H9 (cell line): ENCODE data around the gene CEACAM16. TPM values are rescaled to one million over a fixed set of nuclear protein-coding genes. Genes with fewer than 3 reads are reported as not detected.

Source experiments
- DNase-seq: peaks from one replicate; pipeline ENCODE4 v3.0.0-alpha.2; 2017
- H2AFZ ChIP-seq: one replicate; pipeline ENCODE4 v1.6.1; 2013; ENCODE audit warnings: mild to moderate bottlenecking, low read length, control low read depth, moderate library complexity
- H2AK5ac ChIP-seq: 2 replicates; pipeline ENCODE4 v1.6.1; 2013; ENCODE audit warnings: low read length, control low read depth, mixed read lengths; ENCODE audit not compliant: insufficient read length
- H2BK120ac ChIP-seq: one replicate; pipeline ENCODE4 v1.6.1; 2013; ENCODE audit warnings: low read depth, mild to moderate bottlenecking, low read length, control low read depth, inconsistent platforms; ENCODE audit not compliant: poor library complexity, severe bottlenecking
- H2BK12ac ChIP-seq: 2 replicates; pipeline ENCODE4 v1.6.1; 2013; ENCODE audit warnings: low read length, control low read depth, mixed read lengths, low read depth; ENCODE audit not compliant: insufficient read length
- H2BK15ac ChIP-seq: 2 replicates; pipeline ENCODE4 v1.6.1; 2013; ENCODE audit warnings: low read depth, low read length, control low read depth
- H2BK20ac ChIP-seq: one replicate; pipeline ENCODE4 v1.6.1; 2013; ENCODE audit warnings: low read depth, mild to moderate bottlenecking, low read length, control low read depth, inconsistent platforms; ENCODE audit not compliant: poor library complexity, severe bottlenecking
- H2BK5ac ChIP-seq: 2 replicates; pipeline ENCODE4 v1.6.1; 2013; ENCODE audit warnings: low read length, control low read depth, mixed read lengths; ENCODE audit not compliant: insufficient read length
- H3K14ac ChIP-seq: 2 replicates; pipeline ENCODE4 v1.6.1; 2013; ENCODE audit warnings: low read length, control low read depth; ENCODE audit not compliant: insufficient read depth
- H3K18ac ChIP-seq: 2 replicates; pipeline ENCODE4 v1.6.1; 2013; ENCODE audit warnings: low read depth, mild to moderate bottlenecking, mixed read lengths, low read length, control low read depth; ENCODE audit not compliant: insufficient read length
- H3K23ac ChIP-seq: 2 replicates; pipeline ENCODE4 v1.6.1; 2013; ENCODE audit warnings: low read length, control low read depth, mixed read lengths, low read depth; ENCODE audit not compliant: insufficient read length
- H3K23me2 ChIP-seq: 2 replicates; pipeline ENCODE4 v1.6.1; 2013; ENCODE audit warnings: low read depth, mild to moderate bottlenecking, mixed read lengths, low read length, control low read depth; ENCODE audit not compliant: insufficient read length, poor library complexity, severe bottlenecking
- H3K27ac ChIP-seq: 2 replicates; pipeline ENCODE4 v1.5.1; 2013; ENCODE audit warnings: low read length, control low read depth, mixed read lengths, low read depth; ENCODE audit not compliant: insufficient read length
- H3K27me3 ChIP-seq: 2 replicates; pipeline ENCODE4 v1.6.1; 2013; ENCODE audit warnings: low read length, control low read depth, inconsistent platforms; ENCODE audit not compliant: insufficient read depth
- H3K4ac ChIP-seq: 2 replicates; pipeline ENCODE4 v1.6.1; 2013; ENCODE audit warnings: low read depth, mild to moderate bottlenecking, control low read depth, inconsistent platforms, low read length, moderate library complexity
- H3K4me1 ChIP-seq: 2 replicates; pipeline ENCODE4 v1.6.1; 2013; ENCODE audit warnings: low read length, control low read depth, inconsistent platforms; ENCODE audit not compliant: insufficient read depth
- H3K4me2 ChIP-seq: 2 replicates; pipeline ENCODE4 v1.6.1; 2013; ENCODE audit warnings: low read length, control low read depth, mixed read lengths; ENCODE audit not compliant: insufficient read length, insufficient read depth
- H3K56ac ChIP-seq: 2 replicates; pipeline ENCODE4 v1.6.1; 2013; ENCODE audit warnings: low read depth, mild to moderate bottlenecking, mixed read lengths, low read length, control low read depth; ENCODE audit not compliant: insufficient read length
- H3K79me1 ChIP-seq: 2 replicates; pipeline ENCODE4 v1.6.1; 2013; ENCODE audit warnings: low read depth, mild to moderate bottlenecking, moderate library complexity, low read length, control low read depth, inconsistent platforms; ENCODE audit not compliant: insufficient read depth, poor library complexity, severe bottlenecking
- H3K79me2 ChIP-seq: 2 replicates; pipeline ENCODE4 v1.6.1; 2013; ENCODE audit warnings: low read length, control low read depth, inconsistent platforms; ENCODE audit not compliant: insufficient read depth
- H3K9ac ChIP-seq: 2 replicates; pipeline ENCODE4 v1.6.1; 2013; ENCODE audit warnings: low read length, control low read depth, mixed read lengths; ENCODE audit not compliant: insufficient read length; ENCODE audit errors: extremely low read depth
- H3K9me3 ChIP-seq: one replicate; pipeline ENCODE4 v1.6.1; 2013; ENCODE audit warnings: low read depth, low read length, inconsistent platforms; ENCODE audit not compliant: control insufficient read depth
- H3T11ph ChIP-seq: one replicate; pipeline ENCODE4 v1.6.1; 2013; ENCODE audit warnings: mild to moderate bottlenecking, low read length, control low read depth, inconsistent platforms
- H4K20me1 ChIP-seq: one replicate; pipeline ENCODE4 v1.6.1; 2013; ENCODE audit not compliant: control insufficient read depth, insufficient read length, insufficient read depth
- H4K5ac ChIP-seq: 2 replicates; pipeline ENCODE4 v1.6.1; 2013; ENCODE audit warnings: low read depth, mild to moderate bottlenecking, mixed read lengths, low read length, control low read depth; ENCODE audit not compliant: insufficient read length
- H4K8ac ChIP-seq: replicated peaks from 2 replicates; pipeline ENCODE4 v1.6.1; 2013; ENCODE audit warnings: low read length, control low read depth, mixed read lengths, low read depth; ENCODE audit not compliant: insufficient read length
- H4K91ac ChIP-seq: 2 replicates; pipeline ENCODE4 v1.6.1; 2013; ENCODE audit warnings: low read depth, mild to moderate bottlenecking, moderate library complexity, mixed read lengths, low read length, control low read depth; ENCODE audit not compliant: insufficient read length
- H3K27ac Mint-ChIP-seq, 3 experiments: 2 replicates in 2 of 3; 3 replicates in 1 of 3; pipeline ENCODE4 v1.8.0; 2020 to 2021; ENCODE audit warnings: mixed read lengths in 3 of 3, mild to moderate bottlenecking in 1 of 3, moderate library complexity in 1 of 3
- H3K27me3 Mint-ChIP-seq: 2 replicates; pipeline ENCODE4 v1.8.0; 2021; ENCODE audit warnings: low read depth, mild to moderate bottlenecking, moderate library complexity, mixed read lengths
- H3K36me3 Mint-ChIP-seq, 3 experiments: 2 replicates in 2 of 3; 3 replicates in 1 of 3; pipeline ENCODE4 v1.8.0; 2020 to 2021; ENCODE audit warnings: low read depth in 3 of 3, mixed read lengths in 3 of 3; ENCODE audit not compliant: insufficient read depth in 1 of 3
- H3K4me1 Mint-ChIP-seq, 2 experiments: 2 replicates each; pipeline ENCODE4 v1.8.0; 2020; ENCODE audit warnings: mixed read lengths in 2 of 2
- H3K4me3 Mint-ChIP-seq, 2 experiments: 2 replicates in 1 of 2; 3 replicates in 1 of 2; pipeline ENCODE4 v1.8.0; 2020 to 2021; ENCODE audit warnings: mild to moderate bottlenecking in 2 of 2, mixed read lengths in 2 of 2, moderate library complexity in 1 of 2
- H3K9me3 Mint-ChIP-seq, 2 experiments: 2 replicates in 1 of 2; 3 replicates in 1 of 2; pipeline ENCODE4 v1.8.0; 2020; ENCODE audit warnings: mild to moderate bottlenecking in 2 of 2, mixed read lengths in 2 of 2, moderate library complexity in 1 of 2
- WGBS: extraction: QIAGEN DNeasy Blood & Tissue Kit; methylation state at CpG from one replicate; pipeline ENCODE4 v1.1.7; 2013; ENCODE audit warnings: missing lambda C conversion rate, low lambda C conversion rate, mixed read lengths; ENCODE audit not compliant: insufficient read length; ENCODE audit errors: extremely low coverage; 5-methylcytosine and 5-hydroxymethylcytosine counted together
- total RNA-seq: library from RNA; stranded (reverse); gene quantifications from 2 replicates; pipeline ENCODE4 v1.2.1, GENCODE V29; 2021
- TF ChIP-seq, protein P1 (sequence below): fragments of 200-600 bp; sonication (generic); conservative IDR thresholded peaks from 3 replicates; pipeline ENCODE4 v1.8.0; 2021; ENCODE audit warnings: antibody characterized with exemption, mild to moderate bottlenecking

CEACAM16 gene
- total RNA-seq, 1 experiment from 2014 or later: not detected

- no peaks in the 10 kb centered on the region for H3K79me2 ChIP-seq
- H3K27ac ChIP-seq: no peak overlapping the region
- H4K20me1 ChIP-seq: no peaks in the 10 kb centered on the region
- H3K4me2 ChIP-seq: peak overlapping the region; percentile 55
- no peak overlapping the region for H4K91ac ChIP-seq
- Mint-ChIP-seq H3K36me3 (no peaks in the 10 kb centered on the region; a peak in 1 of 7 replicates), H3K27ac (no peak overlapping the region; a peak in 1 of 7 replicates), H3K27me3 (peaks cover 77% of the 10 kb centered on the region), H3K4me3 (peak overlapping the region; percentile 72 to 90), H3K9me3 (no peaks in the 10 kb centered on the region; a peak in 1 of 5 replicates), H3K4me1 (peaks cover 22 to 39% of the 10 kb centered on the region in 2 experiments)
- H3K9me3 ChIP-seq: no peaks in the 10 kb centered on the region
- no peaks in the 10 kb centered on the region for H3K4me1 ChIP-seq
- no peak overlapping the region for H3T11ph ChIP-seq
- peak; percentile 74 for DNase-seq
- WGBS: no CpG with 5 or more reads among the region's 68 CpGs
- no peak overlapping the region for H3K23ac ChIP-seq
- H3K14ac ChIP-seq: no peak overlapping the region
- H4K8ac ChIP-seq: no peak overlapping the region
- no peak overlapping the region for H2BK120ac ChIP-seq
- no peak overlapping the region for H2AFZ ChIP-seq
- H2BK5ac ChIP-seq: no peak overlapping the region
- H3K56ac ChIP-seq: no peak overlapping the region
- no peaks in the 10 kb centered on the region for H3K79me1 ChIP-seq
- H3K18ac ChIP-seq: no peak overlapping the region
- TF ChIP-seq, protein P1, sequence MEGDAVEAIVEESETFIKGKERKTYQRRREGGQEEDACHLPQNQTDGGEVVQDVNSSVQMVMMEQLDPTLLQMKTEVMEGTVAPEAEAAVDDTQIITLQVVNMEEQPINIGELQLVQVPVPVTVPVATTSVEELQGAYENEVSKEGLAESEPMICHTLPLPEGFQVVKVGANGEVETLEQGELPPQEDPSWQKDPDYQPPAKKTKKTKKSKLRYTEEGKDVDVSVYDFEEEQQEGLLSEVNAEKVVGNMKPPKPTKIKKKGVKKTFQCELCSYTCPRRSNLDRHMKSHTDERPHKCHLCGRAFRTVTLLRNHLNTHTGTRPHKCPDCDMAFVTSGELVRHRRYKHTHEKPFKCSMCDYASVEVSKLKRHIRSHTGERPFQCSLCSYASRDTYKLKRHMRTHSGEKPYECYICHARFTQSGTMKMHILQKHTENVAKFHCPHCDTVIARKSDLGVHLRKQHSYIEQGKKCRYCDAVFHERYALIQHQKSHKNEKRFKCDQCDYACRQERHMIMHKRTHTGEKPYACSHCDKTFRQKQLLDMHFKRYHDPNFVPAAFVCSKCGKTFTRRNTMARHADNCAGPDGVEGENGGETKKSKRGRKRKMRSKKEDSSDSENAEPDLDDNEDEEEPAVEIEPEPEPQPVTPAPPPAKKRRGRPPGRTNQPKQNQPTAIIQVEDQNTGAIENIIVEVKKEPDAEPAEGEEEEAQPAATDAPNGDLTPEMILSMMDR: peak; percentile 22; the same call in 2 of the 3 replicates
- no peak overlapping the region for H2BK20ac ChIP-seq
- H3K9ac ChIP-seq: no peak overlapping the region
- no peak overlapping the region for H2AK5ac ChIP-seq
- H3K27me3 ChIP-seq: peaks cover 30% of the 10 kb centered on the region
- H3K23me2 ChIP-seq: peaks cover 23% of the 10 kb centered on the region
- H4K5ac ChIP-seq: no peak overlapping the region
- H2BK12ac ChIP-seq: no peak overlapping the region
- H2BK15ac ChIP-seq: no peak overlapping the region
- H3K4ac ChIP-seq: no peak overlapping the region
Measured at GRCh38 chr19:44757735-44758505, 59.0 kb downstream of the CEACAM16 start.
